Panc1 (cell line): Measurements from ENCODE around the gene RPL10A. TPM values are rescaled to one million over a fixed set of nuclear protein-coding genes. Genes with fewer than 3 reads are reported as not detected.

ENCODE experiments used
- ATAC-seq: fragments of 200-7000 bp; cut with Tn5 transposase; 2 replicates; pipeline ENCODE4 v1.9.1; 2020; ENCODE audit warnings: mild to moderate bottlenecking, moderate library complexity
- BruUV-seq: library from RNA; stranded (reverse); fragments of 400-500 nt; replicated peaks from 2 replicates; lab custom pipeline; 2021; lab: Mats Ljungman, UMichigan
- CTCF ChIA-PET: fragments of 300-600 bp; sonication (Branson Sonifier 250); formaldehyde crosslinking; loops from one replicate; lab custom pipeline; 2022; ENCODE audit warnings: antibody characterized with exemption; lab: Charles Lee
- POLR2A ChIA-PET: fragments of 300-600 bp; sonication (Branson Sonifier 250); formaldehyde crosslinking; loops from one replicate; lab custom pipeline; 2022; ENCODE audit warnings: antibody characterized with exemption; lab: Charles Lee
- DNase-seq: peaks from one replicate; pipeline ENCODE4 v3.0.0-alpha.2; 2010; ENCODE audit warnings: low read depth, low spot score
- H3K27ac ChIP-seq: 2 replicates; pipeline ENCODE4 v1.5.1; 2011; ENCODE audit warnings: mild to moderate bottlenecking, low read length, inconsistent platforms
- H3K27me3 ChIP-seq: fragments of 200-500 bp; sonication (Bioruptor generic); 2 replicates; pipeline ENCODE4 v1.6.0; 2014; ENCODE audit warnings: low read length, inconsistent platforms; ENCODE audit not compliant: control insufficient read depth, insufficient read depth
- H3K36me3 ChIP-seq: fragments of 200-500 bp; sonication (Bioruptor generic); 2 replicates; pipeline ENCODE4 v1.5.1; 2014; ENCODE audit warnings: inconsistent platforms, mild to moderate bottlenecking, low read length, moderate library complexity; ENCODE audit not compliant: control insufficient read depth, insufficient read depth
- H3K4me1 ChIP-seq: 2 replicates; pipeline ENCODE4 v1.5.1; 2011; ENCODE audit warnings: inconsistent platforms, mild to moderate bottlenecking, low read length, moderate library complexity; ENCODE audit not compliant: control insufficient read depth, insufficient read depth
- H3K4me3 ChIP-seq, 2 experiments: 2 replicates each; pipeline ENCODE4 v1.5.1; 2011 to 2012; ENCODE audit warnings: low read depth in 2 of 2, low read length in 2 of 2, mild to moderate bottlenecking in 2 of 2, inconsistent platforms in 1 of 2, moderate library complexity in 1 of 2
- H3K9me3 ChIP-seq: fragments of 200-500 bp; sonication (Bioruptor generic); 2 replicates; pipeline ENCODE4 v1.5.1; 2014; ENCODE audit warnings: low read depth, mild to moderate bottlenecking, inconsistent platforms, low read length, moderate library complexity; ENCODE audit not compliant: control insufficient read depth, insufficient read depth
- CTCF ChIP-seq: fragments of 450-650 bp; IDR thresholded peaks from 2 replicates; pipeline ENCODE4 v1.5.1; 2017; ENCODE audit warnings: mild to moderate bottlenecking
- POLR2AphosphoS5 ChIP-seq: IDR thresholded peaks from 2 replicates; pipeline ENCODE4 v1.6.1; 2012; ENCODE audit warnings: mild to moderate bottlenecking, low read depth, low read length, moderate library complexity
- REST ChIP-seq, 2 experiments: IDR thresholded peaks; 2 replicates each; pipeline ENCODE4 v1.6.1; 2011 to 2012; ENCODE audit warnings: low read depth in 2 of 2, control low read depth in 1 of 2, low read length in 1 of 2, mild to moderate bottlenecking in 1 of 2, moderate library complexity in 1 of 2; ENCODE audit not compliant: insufficient read depth in 1 of 2
- SIN3A ChIP-seq: IDR thresholded peaks from 2 replicates; pipeline ENCODE4 v1.6.1; 2012; ENCODE audit warnings: low read depth, mild to moderate bottlenecking, low read length, moderate library complexity, borderline replicate concordance; ENCODE audit not compliant: insufficient read depth
- TCF7L2 ChIP-seq: IDR thresholded peaks from 2 replicates; pipeline ENCODE4 v1.6.1; 2011; ENCODE audit warnings: mild to moderate bottlenecking, low read depth, low read length, inconsistent platforms
- in situ Hi-C: cut with HindIII; loops from 2 replicates; pipeline ENCODE4 v1.10.0; 2016; ENCODE audit warnings: low sequenced_read_pairs, low pct_unique_long_range_greater_than_20kb
- intact Hi-C: fragments of 100-400 bp; cut with micrococcal nuclease; formaldehyde crosslinking; loops from one replicate; pipeline ENCODE4 v1.10.0; 2022; ENCODE audit not compliant: unreplicated experiment
- total RNA-seq: library from RNA; stranded (reverse); gene quantifications from one replicate; pipeline ENCODE4 v1.2.1, GENCODE V29; 2021; ENCODE audit not compliant: unreplicated experiment

The RPL10A gene
- total RNA-seq, 1 experiment from 2014 or later: 732 TPM

GRCh38 chr6:35463292-35463691 lies 4.9 kb upstream of the RPL10A start:
- in situ Hi-C loops (no loop called here), intact Hi-C loops (no loop called here)
- Histone ChIP-seq H3K4me3 (no peak overlapping the region), H3K4me1 (peaks cover 6% of the 10 kb centered on the region; the same call in 1 of the 2 replicates), H3K36me3 (peaks cover under 1% of the 10 kb centered on the region; the same call in 1 of the 2 replicates), H3K27me3 (no peaks in the 10 kb centered on the region), H3K27ac (no peak overlapping the region), H3K9me3 (no peaks in the 10 kb centered on the region)
- DNase-seq: no peak
- CTCF ChIA-PET: no interaction called here
- no peak for ATAC-seq
- TF ChIP-seq TCF7L2 (no peak), REST (IDR thresholded peaks at IDR 0.05; ENCODE audit: insufficient read depth in 1 of 2, low read depth in 2 of 2, low read length in 1 of 2) (no peak), POLR2AphosphoS5 (no peak), CTCF (no peak), SIN3A (no peak)
- POLR2A ChIA-PET: interaction anchor here (0.5 to 0.6 kb wide), 3 partner anchors 83 to 147 kb away, joined by 5 to 13 read pairs (median 10); no protein-coding TSS in a partner anchor
- BruUV-seq: no TSS peak

- no peak for TF ChIP-seq POLR2AphosphoS5
- TF ChIP-seq CTCF: no peak
- no peak for TF ChIP-seq SIN3A
- TF ChIP-seq REST (IDR thresholded peaks at IDR 0.05; ENCODE audit: insufficient read depth in 1 of 2, low read depth in 2 of 2, low read length in 1 of 2): no peak
- TF ChIP-seq TCF7L2: no peak
- Histone ChIP-seq H3K36me3 (peaks cover 18% of the 10 kb centered on the region), H3K4me1 (peaks cover 13% of the 10 kb centered on the region), H3K9me3 (no peaks in the 10 kb centered on the region), H3K4me3 (no peak overlapping the region), H3K27me3 (no peaks in the 10 kb centered on the region), H3K27ac (no peak overlapping the region)
- ChIA-PET POLR2A (interaction anchor here (0.6 kb wide), 1 partner anchor 79 kb away, joined by 9 read pairs; no protein-coding TSS in a partner anchor), CTCF (interaction anchor here (0.5 kb wide), 1 partner anchor 125 kb away, joined by 11 read pairs; no protein-coding TSS in a partner anchor)
- in situ Hi-C loops: no loop called here
- ATAC-seq (no peak), DNase-seq (no peak)
- BruUV-seq: no TSS peak
- intact Hi-C loops: no loop called here
Observed at GRCh38 chr6:35465646-35466045, 2.6 kb upstream of the RPL10A start.
